ENCODE measurements around the gene SAMD9.

DNA sequence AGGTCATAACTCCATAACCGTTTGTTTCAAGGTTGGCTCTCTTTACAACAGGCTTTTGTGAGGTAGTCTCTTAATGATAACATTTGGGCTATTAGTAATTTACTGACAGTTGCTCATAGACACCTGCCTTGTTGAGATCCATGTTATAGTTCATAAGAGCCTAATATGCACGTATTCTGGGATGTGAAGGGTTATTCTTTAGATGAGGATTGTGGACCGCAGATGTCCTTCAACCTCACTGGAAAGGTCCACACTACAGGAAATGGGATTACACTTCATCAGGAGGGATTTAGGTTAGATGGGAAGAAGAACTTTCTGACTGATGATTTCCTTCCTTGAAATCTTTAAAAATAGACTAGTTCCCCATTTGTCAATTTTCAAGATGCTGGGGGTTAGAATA lies 62.8 kb downstream of the SAMD9 start:
- TF ChIP-seq POLR2AphosphoS5 (IDR thresholded peaks at IDR 0.05; ENCODE audit: insufficient read depth, low read depth, low read length) = no peak
- TF ChIP-seq CTCF (IDR thresholded peaks at IDR 0.05; ENCODE audit: extremely low read depth in 1 of 2, insufficient read depth in 1 of 2, low read depth in 1 of 2, low read length in 2 of 2) = no peak
- TF ChIP-seq MYC (IDR thresholded peaks at IDR 0.05; ENCODE audit: low read depth, low read length) = no peak
